Vagina (tissue), 2 donors: ENCODE measurements around the gene GABRA6.

Experiments used
- POLR2A ChIP-seq, 2 donors: fragments of 450-650 bp; IDR thresholded peaks; one replicate each; pipeline ENCODE4 v1.6.1; 2017; ENCODE audit warnings: antibody characterized with exemption in 2 of 2, mild to moderate bottlenecking in 2 of 2, moderate library complexity in 2 of 2
- POLR2AphosphoS5 ChIP-seq, 2 donors: sonication (generic); formaldehyde crosslinking; IDR thresholded peaks; one replicate each; pipeline ENCODE4 v1.9.0; 2017; ENCODE audit warnings: antibody characterized with exemption in 2 of 2, mild to moderate bottlenecking in 2 of 2, low read depth in 1 of 2; ENCODE audit not compliant: insufficient read depth in 1 of 2
- TF ChIP-seq, protein P1 (sequence below), 3 experiments: fragments of 450-650 bp in 2 of 3; fragments of 200-600 bp in 1 of 3; sonication (generic) in 1 of 3; IDR thresholded peaks; one replicate each; pipeline ENCODE4 v1.5.1; 2017 to 2019; ENCODE audit warnings: antibody characterized with exemption in 3 of 3, mild to moderate bottlenecking in 2 of 3, moderate library complexity in 2 of 3

GRCh38 chr5:161707382-161707781 lies 21.9 kb downstream of the GABRA6 start:
- TF ChIP-seq POLR2AphosphoS5 (IDR thresholded peaks at IDR 0.05; ENCODE audit: insufficient read depth in 1 of 2, low read depth in 1 of 2): no peak
- no peak for TF ChIP-seq POLR2A (IDR thresholded peaks at IDR 0.05)
- TF ChIP-seq, protein P1, sequence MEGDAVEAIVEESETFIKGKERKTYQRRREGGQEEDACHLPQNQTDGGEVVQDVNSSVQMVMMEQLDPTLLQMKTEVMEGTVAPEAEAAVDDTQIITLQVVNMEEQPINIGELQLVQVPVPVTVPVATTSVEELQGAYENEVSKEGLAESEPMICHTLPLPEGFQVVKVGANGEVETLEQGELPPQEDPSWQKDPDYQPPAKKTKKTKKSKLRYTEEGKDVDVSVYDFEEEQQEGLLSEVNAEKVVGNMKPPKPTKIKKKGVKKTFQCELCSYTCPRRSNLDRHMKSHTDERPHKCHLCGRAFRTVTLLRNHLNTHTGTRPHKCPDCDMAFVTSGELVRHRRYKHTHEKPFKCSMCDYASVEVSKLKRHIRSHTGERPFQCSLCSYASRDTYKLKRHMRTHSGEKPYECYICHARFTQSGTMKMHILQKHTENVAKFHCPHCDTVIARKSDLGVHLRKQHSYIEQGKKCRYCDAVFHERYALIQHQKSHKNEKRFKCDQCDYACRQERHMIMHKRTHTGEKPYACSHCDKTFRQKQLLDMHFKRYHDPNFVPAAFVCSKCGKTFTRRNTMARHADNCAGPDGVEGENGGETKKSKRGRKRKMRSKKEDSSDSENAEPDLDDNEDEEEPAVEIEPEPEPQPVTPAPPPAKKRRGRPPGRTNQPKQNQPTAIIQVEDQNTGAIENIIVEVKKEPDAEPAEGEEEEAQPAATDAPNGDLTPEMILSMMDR (IDR thresholded peaks at IDR 0.05): no peak
